Thyroid gland (tissue), 4 donors: ENCODE data around the gene MRPS5. TPM values are rescaled to one million over a fixed set of nuclear protein-coding genes. Genes with fewer than 3 reads are reported as not detected.

Experiments
- DNase-seq, 2 donors: peaks; one replicate each; pipeline ENCODE4 v3.0.0-alpha.2; 2019
- H3K27ac ChIP-seq, 3 donors: fragments of 200-600 bp; sonication (generic); 1 replicate in 2 of 3; 2 replicates in 1 of 3; pipeline ENCODE4 v1.5.1; 2016 to 2019; ENCODE audit warnings: mild to moderate bottlenecking in 1 of 3, moderate library complexity in 1 of 3
- H3K27me3 ChIP-seq: fragments of 200-600 bp; sonication (generic); one replicate; pipeline ENCODE4 v1.5.1; 2019
- H3K36me3 ChIP-seq, 2 donors: fragments of 200-600 bp; sonication (generic); one replicate each; pipeline ENCODE4 v1.5.1; 2016 to 2019
- H3K4me1 ChIP-seq, 2 donors: fragments of 200-600 bp; sonication (generic); one replicate each; pipeline ENCODE4 v1.5.1; 2017 to 2019
- H3K4me3 ChIP-seq, 3 donors: fragments of 200-600 bp; sonication (generic); replicated peaks in 1 of 3; 1 replicate in 2 of 3; 2 replicates in 1 of 3; pipeline ENCODE4 v1.5.1; 2016; ENCODE audit warnings: mild to moderate bottlenecking in 1 of 3
- H3K9me3 ChIP-seq: fragments of 200-600 bp; sonication (generic); one replicate; pipeline ENCODE4 v1.5.1; 2017
- CTCF ChIP-seq, 6 experiments: fragments of 200-600 bp in 3 of 6; fragments of 450-650 bp in 3 of 6; sonication (generic) in 3 of 6; IDR thresholded peaks; one replicate each; pipeline ENCODE4 v1.5.1; 2016 to 2019; ENCODE audit warnings: antibody characterized with exemption in 6 of 6, mild to moderate bottlenecking in 2 of 6, inconsistent platforms in 1 of 6, moderate library complexity in 1 of 6
- POLR2A ChIP-seq, 2 donors: fragments of 450-650 bp; IDR thresholded peaks; one replicate each; pipeline ENCODE4 v1.6.1; 2017; ENCODE audit warnings: antibody characterized with exemption in 2 of 2, mild to moderate bottlenecking in 2 of 2, moderate library complexity in 1 of 2
- WGBS, 2 donors: methylation state at CpG; one replicate each; pipeline ENCODE4 v1.1.5; 2017; 5-methylcytosine and 5-hydroxymethylcytosine counted together
- intact Hi-C: fragments of 100-400 bp; cut with DNase I; formaldehyde crosslinking; loops from one replicate; pipeline ENCODE4 v1.15.1; 2023
- total RNA-seq, 4 donors: library from RNA; depleted of rRNA; stranded (reverse); fragments of >200 nt; gene quantifications; one replicate each; pipeline ENCODE4 v1.2.3, GENCODE V29; 2016

The MRPS5 gene
- total RNA-seq, 4 donors from 2014 or later, result 50.8 to 58.7 (median 54.9) TPM

GRCh38 chr2:95044601-95045000, 77.0 kb downstream of the MRPS5 start:
- no peak overlapping the region for H3K4me3 ChIP-seq
- H3K4me1 ChIP-seq, result peaks cover 28 to 32% of the 10 kb centered on the region in 2 donors
- H3K27me3 ChIP-seq, result no peaks in the 10 kb centered on the region
- WGBS, 2 donors, result 79 to 90% methylated on average over 4 to 5 of the region's 5 CpGs
- H3K9me3 ChIP-seq, result no peaks in the 10 kb centered on the region
- intact Hi-C loops, result no loop called here
- H3K36me3 ChIP-seq, result no peaks in the 10 kb centered on the region
- no peak for DNase-seq
- TF ChIP-seq POLR2A (IDR thresholded peaks at IDR 0.05) (no peak), CTCF (IDR thresholded peaks at IDR 0.05) (no peak)
- H3K27ac ChIP-seq, result peak overlapping the region in 1 of 3 donors; percentile 90

GRCh38 chr2:95043300-95044093, 78.1 kb downstream of the MRPS5 start:
- intact Hi-C loops, result no loop called here
- DNase-seq, result peak; percentile 97 to 99
- H3K27me3 ChIP-seq, result no peaks in the 10 kb centered on the region
- TF ChIP-seq CTCF (IDR thresholded peaks at IDR 0.05) (no peak), POLR2A (IDR thresholded peaks at IDR 0.05) (peak in 1 of 2 donors; percentile 38)
- H3K27ac ChIP-seq, result peak overlapping the region; percentile 69 to 98 (median 90)
- peaks cover 23 to 24% of the 10 kb centered on the region in 2 donors for H3K4me1 ChIP-seq
- 39 to 44% methylated on average over 14 to 17 of the region's 17 CpGs for WGBS, 2 donors
- H3K4me3 ChIP-seq, result no peak overlapping the region
- H3K36me3 ChIP-seq, result no peaks in the 10 kb centered on the region
- no peaks in the 10 kb centered on the region for H3K9me3 ChIP-seq

- no peaks in the 10 kb centered on the region for H3K27me3 ChIP-seq
- no peaks in the 10 kb centered on the region for H3K36me3 ChIP-seq
- DNase-seq, result peak in 1 of 2 donors; percentile 29
- WGBS, 2 donors, result 46 to 58% methylated on average over 6 to 7 of the region's 7 CpGs
- H3K9me3 ChIP-seq, result no peaks in the 10 kb centered on the region
- H3K4me3 ChIP-seq, result no peak overlapping the region
- no peak for TF ChIP-seq POLR2A (IDR thresholded peaks at IDR 0.05)
- no peak for TF ChIP-seq CTCF (IDR thresholded peaks at IDR 0.05)
- intact Hi-C loops, result no loop called here
- H3K27ac ChIP-seq, result peak overlapping the region; percentile 69 to 98 (median 90)
- H3K4me1 ChIP-seq, result peaks cover 14 to 16% of the 10 kb centered on the region in 2 donors
Measured at GRCh38 chr2:95042472-95043271, 78.9 kb downstream of the MRPS5 start.

- H3K27me3 ChIP-seq, result no peaks in the 10 kb centered on the region
- no peak for DNase-seq
- no peaks in the 10 kb centered on the region for H3K36me3 ChIP-seq
- intact Hi-C loops, result no loop called here
- peaks cover 12% of the 10 kb centered on the region in 2 donors for H3K4me1 ChIP-seq
- H3K27ac ChIP-seq, result no peak overlapping the region
- H3K4me3 ChIP-seq, result no peak overlapping the region
- TF ChIP-seq CTCF (IDR thresholded peaks at IDR 0.05) (no peak), POLR2A (IDR thresholded peaks at IDR 0.05) (no peak)
- H3K9me3 ChIP-seq, result no peaks in the 10 kb centered on the region
- whole genome bisulfite sequencing, 2 donors, result 85 to 90% methylated on average over 11 of the region's 11 CpGs
Measured at GRCh38 chr2:95041824-95042442, 79.7 kb downstream of the MRPS5 start.
